PFSK-1 (cell line): Measurements from ENCODE around the gene GAS2L2.

Experiments
- FOXP2 ChIP-seq: optimal IDR thresholded peaks from 2 replicates; pipeline ENCODE3; 2011; ENCODE audit warnings: borderline replicate concordance, control low read depth, inconsistent platforms; ENCODE audit not compliant: insufficient read depth; ENCODE audit errors: extremely low read length, extremely low read depth
- POLR2AphosphoS5 ChIP-seq: IDR thresholded peaks from 2 replicates; pipeline ENCODE4 v1.6.1; 2012; ENCODE audit warnings: low read depth, mild to moderate bottlenecking, control low read depth, low read length, moderate library complexity
- REST ChIP-seq, 2 experiments: IDR thresholded peaks; 2 replicates each; pipeline versions ENCODE4 v1.6.1 to v1.8.0; 2011 to 2012; ENCODE audit warnings: low read depth in 2 of 2, low read length in 2 of 2, control low read depth in 1 of 2, inconsistent platforms in 1 of 2, mild to moderate bottlenecking in 1 of 2, moderate library complexity in 1 of 2; ENCODE audit not compliant: insufficient read depth in 1 of 2
- SIN3A ChIP-seq: IDR thresholded peaks from 2 replicates; pipeline ENCODE4 v1.6.1; 2012; ENCODE audit warnings: mild to moderate bottlenecking, low read length, moderate library complexity, borderline replicate concordance; ENCODE audit not compliant: insufficient read depth
- TAF1 ChIP-seq: IDR thresholded peaks from 2 replicates; pipeline ENCODE4 v1.6.1; 2012; ENCODE audit warnings: low read length, control low read depth, borderline replicate concordance; ENCODE audit not compliant: insufficient read depth

GRCh38 chr17:35797918-35798317 lies 44.9 kb upstream of the GAS2L2 start:
- no peak for TF ChIP-seq SIN3A
- TF ChIP-seq POLR2AphosphoS5, result no peak
- TF ChIP-seq TAF1, result no peak
- TF ChIP-seq REST (IDR thresholded peaks at IDR 0.05; ENCODE audit: insufficient read depth in 1 of 2, low read depth in 2 of 2, low read length in 2 of 2), result no peak
- no peak for TF ChIP-seq FOXP2
